ENCODE data around the gene DNAJB14. TPM values are rescaled to one million over a fixed set of nuclear protein-coding genes. Genes with fewer than 3 reads are reported as not detected.
A peak's percentile ranks its signal among the peaks of the same experiment; 100 is the strongest.

DNAJB14 gene
- total and polyA plus RNA-seq, 2 of the 13 experiments (the other 11 are each of a cell fraction or from before 2014, with no cell fraction given): 9.1 to 38.1 TPM

DNA sequence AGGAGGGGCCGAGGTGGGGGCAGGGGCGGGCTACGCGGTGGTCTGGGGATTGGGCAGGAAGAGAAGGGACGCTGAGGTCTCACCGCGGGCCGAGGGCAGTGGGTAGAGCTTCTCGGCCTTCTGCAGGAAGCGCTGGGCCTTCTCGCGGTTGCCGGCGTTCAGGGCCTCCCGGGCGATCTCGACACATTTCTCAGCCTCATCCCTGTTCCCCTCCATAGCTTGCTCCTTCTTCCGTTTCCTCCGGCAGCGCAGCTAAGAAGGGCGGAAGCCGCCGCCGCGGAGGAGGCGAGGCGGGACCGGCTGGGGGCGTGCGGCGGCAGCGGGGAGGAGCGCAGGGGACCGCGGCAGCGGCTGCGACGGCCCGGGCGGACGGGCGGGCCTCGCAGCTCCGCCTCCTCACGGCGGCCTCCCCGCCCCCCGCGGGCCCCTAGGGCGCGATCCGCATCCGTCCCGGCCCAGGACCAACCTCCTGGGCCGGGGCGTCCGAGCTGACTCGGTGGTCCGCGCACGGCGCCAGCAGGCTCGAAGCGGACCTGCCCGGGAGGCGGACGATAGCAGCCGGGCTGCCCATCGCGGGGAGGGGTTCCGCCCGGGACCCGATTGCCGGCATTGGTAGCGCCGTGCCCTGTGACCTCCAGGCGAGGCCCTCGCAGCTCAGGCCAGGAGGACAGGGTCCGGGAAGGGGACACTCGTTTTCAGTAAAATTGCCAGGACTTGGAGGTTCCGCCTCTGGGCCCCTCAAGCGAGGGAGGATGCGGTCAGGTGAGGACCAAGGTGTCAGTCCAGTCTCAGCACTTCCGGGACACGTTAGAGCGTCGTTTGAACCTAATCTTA is at the start of gene DNAJB14 (continued):
- TF ChIP-seq PAX8 (CRISPR knock-in tag; IDR thresholded peaks at IDR 0.05; ENCODE audit: borderline replicate concordance): peak; percentile 72; the same call in 1 of the 2 replicates
- TF ChIP-seq, protein P1, sequence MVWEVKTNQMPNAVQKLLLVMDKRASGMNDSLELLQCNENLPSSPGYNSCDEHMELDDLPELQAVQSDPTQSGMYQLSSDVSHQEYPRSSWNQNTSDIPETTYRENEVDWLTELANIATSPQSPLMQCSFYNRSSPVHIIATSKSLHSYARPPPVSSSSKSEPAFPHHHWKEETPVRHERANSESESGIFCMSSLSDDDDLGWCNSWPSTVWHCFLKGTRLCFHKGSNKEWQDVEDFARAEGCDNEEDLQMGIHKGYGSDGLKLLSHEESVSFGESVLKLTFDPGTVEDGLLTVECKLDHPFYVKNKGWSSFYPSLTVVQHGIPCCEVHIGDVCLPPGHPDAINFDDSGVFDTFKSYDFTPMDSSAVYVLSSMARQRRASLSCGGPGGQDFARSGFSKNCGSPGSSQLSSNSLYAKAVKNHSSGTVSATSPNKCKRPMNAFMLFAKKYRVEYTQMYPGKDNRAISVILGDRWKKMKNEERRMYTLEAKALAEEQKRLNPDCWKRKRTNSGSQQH (CRISPR knock-in tag; IDR thresholded peaks at IDR 0.05; ENCODE audit: low read depth): no peak
- 0 out of 2 replicates have a peak, but pooled peaks have one; percentile 68 for TF ChIP-seq ZNF749 (CRISPR knock-in tag; IDR thresholded peaks at IDR 0.05; ENCODE audit: borderline replicate concordance)
- TF ChIP-seq XBP1 (CRISPR knock-in tag; IDR thresholded peaks at IDR 0.05): 0 out of 2 replicates have a peak, but pooled peaks have one; percentile 45
- no peak for TF ChIP-seq CENPT (CRISPR knock-in tag; IDR thresholded peaks at IDR 0.05; ENCODE audit: low read depth)
- TF ChIP-seq, protein P2, sequence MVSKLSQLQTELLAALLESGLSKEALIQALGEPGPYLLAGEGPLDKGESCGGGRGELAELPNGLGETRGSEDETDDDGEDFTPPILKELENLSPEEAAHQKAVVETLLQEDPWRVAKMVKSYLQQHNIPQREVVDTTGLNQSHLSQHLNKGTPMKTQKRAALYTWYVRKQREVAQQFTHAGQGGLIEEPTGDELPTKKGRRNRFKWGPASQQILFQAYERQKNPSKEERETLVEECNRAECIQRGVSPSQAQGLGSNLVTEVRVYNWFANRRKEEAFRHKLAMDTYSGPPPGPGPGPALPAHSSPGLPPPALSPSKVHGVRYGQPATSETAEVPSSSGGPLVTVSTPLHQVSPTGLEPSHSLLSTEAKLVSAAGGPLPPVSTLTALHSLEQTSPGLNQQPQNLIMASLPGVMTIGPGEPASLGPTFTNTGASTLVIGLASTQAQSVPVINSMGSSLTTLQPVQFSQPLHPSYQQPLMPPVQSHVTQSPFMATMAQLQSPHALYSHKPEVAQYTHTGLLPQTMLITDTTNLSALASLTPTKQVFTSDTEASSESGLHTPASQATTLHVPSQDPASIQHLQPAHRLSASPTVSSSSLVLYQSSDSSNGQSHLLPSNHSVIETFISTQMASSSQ (IDR thresholded peaks at IDR 0.05; ENCODE audit: low read depth): no peak
- TF ChIP-seq, protein P2 (CRISPR knock-in tag; IDR thresholded peaks at IDR 0.05; ENCODE audit: borderline replicate concordance): 0 out of 2 replicates have a peak, but pooled peaks have one; percentile 47
- TF ChIP-seq, protein P3, sequence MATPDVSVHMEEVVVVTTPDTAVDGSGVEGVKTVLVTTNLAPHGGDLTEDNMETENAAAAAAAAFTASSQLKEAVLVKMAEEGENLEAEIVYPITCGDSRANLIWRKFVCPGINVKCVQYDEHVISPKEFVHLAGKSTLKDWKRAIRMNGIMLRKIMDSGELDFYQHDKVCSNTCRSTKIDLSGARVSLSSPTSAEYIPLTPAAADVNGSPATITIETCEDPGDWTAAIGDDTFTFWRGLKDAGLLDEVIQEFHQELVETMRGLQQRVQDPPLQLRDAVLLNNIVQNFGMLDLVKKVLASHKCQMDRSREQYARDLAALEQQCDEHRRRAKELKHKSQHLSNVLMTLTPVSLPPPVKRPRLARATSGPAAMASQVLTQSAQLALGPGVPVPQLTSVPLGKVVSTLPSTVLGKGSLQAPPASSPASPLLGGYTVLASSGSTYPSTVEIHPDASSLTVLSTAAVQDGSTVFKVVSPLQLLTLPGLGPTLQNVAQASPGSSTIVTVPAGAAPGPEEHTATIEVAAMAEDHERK (CRISPR knock-in tag; IDR thresholded peaks at IDR 0.05; ENCODE audit: low read depth): no peak
- no peak for TF ChIP-seq ZNF33A (CRISPR knock-in tag; IDR thresholded peaks at IDR 0.05; ENCODE audit: borderline replicate concordance)
- 0 out of 2 replicates have a peak, but pooled peaks have one; percentile 47 for TF ChIP-seq ZNF678 (CRISPR knock-in tag; IDR thresholded peaks at IDR 0.05)
- no peak for TF ChIP-seq MXD4 (CRISPR knock-in tag; IDR thresholded peaks at IDR 0.05)
- TF ChIP-seq, protein P4, sequence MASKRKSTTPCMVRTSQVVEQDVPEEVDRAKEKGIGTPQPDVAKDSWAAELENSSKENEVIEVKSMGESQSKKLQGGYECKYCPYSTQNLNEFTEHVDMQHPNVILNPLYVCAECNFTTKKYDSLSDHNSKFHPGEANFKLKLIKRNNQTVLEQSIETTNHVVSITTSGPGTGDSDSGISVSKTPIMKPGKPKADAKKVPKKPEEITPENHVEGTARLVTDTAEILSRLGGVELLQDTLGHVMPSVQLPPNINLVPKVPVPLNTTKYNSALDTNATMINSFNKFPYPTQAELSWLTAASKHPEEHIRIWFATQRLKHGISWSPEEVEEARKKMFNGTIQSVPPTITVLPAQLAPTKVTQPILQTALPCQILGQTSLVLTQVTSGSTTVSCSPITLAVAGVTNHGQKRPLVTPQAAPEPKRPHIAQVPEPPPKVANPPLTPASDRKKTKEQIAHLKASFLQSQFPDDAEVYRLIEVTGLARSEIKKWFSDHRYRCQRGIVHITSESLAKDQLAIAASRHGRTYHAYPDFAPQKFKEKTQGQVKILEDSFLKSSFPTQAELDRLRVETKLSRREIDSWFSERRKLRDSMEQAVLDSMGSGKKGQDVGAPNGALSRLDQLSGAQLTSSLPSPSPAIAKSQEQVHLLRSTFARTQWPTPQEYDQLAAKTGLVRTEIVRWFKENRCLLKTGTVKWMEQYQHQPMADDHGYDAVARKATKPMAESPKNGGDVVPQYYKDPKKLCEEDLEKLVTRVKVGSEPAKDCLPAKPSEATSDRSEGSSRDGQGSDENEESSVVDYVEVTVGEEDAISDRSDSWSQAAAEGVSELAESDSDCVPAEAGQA (IDR thresholded peaks at IDR 0.05; ENCODE audit: low read depth): peak; percentile 29; the same call in 1 of the 2 replicates
- TF ChIP-seq, protein P4 (CRISPR knock-in tag; IDR thresholded peaks at IDR 0.05; ENCODE audit: borderline replicate concordance): no peak
- TF ChIP-seq ATF7 (IDR thresholded peaks at IDR 0.05): no peak
- TF ChIP-seq ATF7 (CRISPR knock-in tag; IDR thresholded peaks at IDR 0.05): 0 out of 2 replicates have a peak, but pooled peaks have one; percentile 48

All from HepG2 (cell line).